Measurements from ENCODE around the gene PLSCR1. TPM values are rescaled to one million over a fixed set of nuclear protein-coding genes. Genes with fewer than 3 reads are reported as not detected.

The PLSCR1 gene
- total RNA-seq, 1 experiment from 2014 or later = 52.7 TPM

GRCh38 chr3:146521394-146521793, 23.0 kb downstream of the PLSCR1 start:
- Histone ChIP-seq H3K4me3 (ENCODE audit: low read depth in 2 of 2, low read length in 2 of 2) (no peak overlapping the region), H3K9me3 (ENCODE audit: control insufficient read depth, insufficient read depth, low read depth, low read length) (no peaks in the 10 kb centered on the region), H3K36me3 (ENCODE audit: control insufficient read depth, insufficient read depth, low read length) (peaks cover 4% of the 10 kb centered on the region; the same call in 1 of the 2 replicates), H3K27me3 (ENCODE audit: control insufficient read depth, insufficient read depth, low read length) (no peaks in the 10 kb centered on the region), H3K4me1 (ENCODE audit: control insufficient read depth, insufficient read depth, low read length) (peaks cover 16% of the 10 kb centered on the region; the same call in 1 of the 2 replicates), H3K27ac (ENCODE audit: low read length) (0 out of 2 replicates have a peak overlapping the region, but pooled peaks have one; percentile 20)
- ChIA-PET CTCF (no interaction called here), POLR2A (no interaction called here)
- in situ Hi-C loops (cut with HindIII; ENCODE audit: low pct_unique_long_range_greater_than_20kb, low sequenced_read_pairs) (no loop called here), intact Hi-C loops (cut with micrococcal nuclease; ENCODE audit: unreplicated experiment) (no loop called here)
- DNase-seq (ENCODE audit: low read depth, low spot score) (no peak), ATAC-seq (no peak)
- BruUV-seq (replicated peaks) = no TSS peak
- TF ChIP-seq TCF7L2 (IDR thresholded peaks at IDR 0.05; ENCODE audit: low read depth, low read length) = no peak
- TF ChIP-seq, protein P1, sequence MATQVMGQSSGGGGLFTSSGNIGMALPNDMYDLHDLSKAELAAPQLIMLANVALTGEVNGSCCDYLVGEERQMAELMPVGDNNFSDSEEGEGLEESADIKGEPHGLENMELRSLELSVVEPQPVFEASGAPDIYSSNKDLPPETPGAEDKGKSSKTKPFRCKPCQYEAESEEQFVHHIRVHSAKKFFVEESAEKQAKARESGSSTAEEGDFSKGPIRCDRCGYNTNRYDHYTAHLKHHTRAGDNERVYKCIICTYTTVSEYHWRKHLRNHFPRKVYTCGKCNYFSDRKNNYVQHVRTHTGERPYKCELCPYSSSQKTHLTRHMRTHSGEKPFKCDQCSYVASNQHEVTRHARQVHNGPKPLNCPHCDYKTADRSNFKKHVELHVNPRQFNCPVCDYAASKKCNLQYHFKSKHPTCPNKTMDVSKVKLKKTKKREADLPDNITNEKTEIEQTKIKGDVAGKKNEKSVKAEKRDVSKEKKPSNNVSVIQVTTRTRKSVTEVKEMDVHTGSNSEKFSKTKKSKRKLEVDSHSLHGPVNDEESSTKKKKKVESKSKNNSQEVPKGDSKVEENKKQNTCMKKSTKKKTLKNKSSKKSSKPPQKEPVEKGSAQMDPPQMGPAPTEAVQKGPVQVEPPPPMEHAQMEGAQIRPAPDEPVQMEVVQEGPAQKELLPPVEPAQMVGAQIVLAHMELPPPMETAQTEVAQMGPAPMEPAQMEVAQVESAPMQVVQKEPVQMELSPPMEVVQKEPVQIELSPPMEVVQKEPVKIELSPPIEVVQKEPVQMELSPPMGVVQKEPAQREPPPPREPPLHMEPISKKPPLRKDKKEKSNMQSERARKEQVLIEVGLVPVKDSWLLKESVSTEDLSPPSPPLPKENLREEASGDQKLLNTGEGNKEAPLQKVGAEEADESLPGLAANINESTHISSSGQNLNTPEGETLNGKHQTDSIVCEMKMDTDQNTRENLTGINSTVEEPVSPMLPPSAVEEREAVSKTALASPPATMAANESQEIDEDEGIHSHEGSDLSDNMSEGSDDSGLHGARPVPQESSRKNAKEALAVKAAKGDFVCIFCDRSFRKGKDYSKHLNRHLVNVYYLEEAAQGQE (IDR thresholded peaks at IDR 0.05; ENCODE audit: insufficient read depth in 1 of 2, low read depth in 2 of 2, low read length in 1 of 2) = no peak
- TF ChIP-seq CTCF (IDR thresholded peaks at IDR 0.05) = no peak
- no peak for TF ChIP-seq POLR2AphosphoS5 (IDR thresholded peaks at IDR 0.05; ENCODE audit: low read depth, low read length)
- no peak for TF ChIP-seq SIN3A (IDR thresholded peaks at IDR 0.05; ENCODE audit: borderline replicate concordance, insufficient read depth, low read depth, low read length)

DNA sequence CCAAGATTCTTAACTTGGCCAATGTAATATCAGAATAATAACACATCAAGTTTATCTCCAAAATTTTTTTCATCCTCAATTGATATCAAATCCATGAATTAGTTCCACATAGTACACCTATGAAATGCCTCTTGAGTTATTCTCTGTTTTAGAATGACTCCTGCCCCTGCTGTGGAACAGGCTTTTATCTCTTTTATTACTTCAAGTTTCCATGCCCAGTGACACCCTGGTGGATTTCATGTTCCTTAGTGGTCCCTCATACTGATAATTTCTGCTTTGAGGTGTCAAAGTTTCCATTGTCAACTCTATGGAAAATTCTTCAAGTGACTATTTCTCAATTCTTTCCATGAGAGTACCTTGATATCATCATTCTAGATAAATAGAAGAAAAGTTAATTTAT, 24.6 kb downstream of the PLSCR1 start:
- no TSS peak for BruUV-seq (replicated peaks)
- Histone ChIP-seq H3K27ac (ENCODE audit: low read length) (no peak overlapping the region), H3K4me1 (ENCODE audit: control insufficient read depth, insufficient read depth, low read length) (peaks cover 7% of the 10 kb centered on the region; the same call in 1 of the 2 replicates), H3K36me3 (ENCODE audit: control insufficient read depth, insufficient read depth, low read length) (peaks cover 6% of the 10 kb centered on the region; the same call in 1 of the 2 replicates), H3K9me3 (ENCODE audit: control insufficient read depth, insufficient read depth, low read depth, low read length) (no peaks in the 10 kb centered on the region), H3K4me3 (ENCODE audit: low read depth in 2 of 2, low read length in 2 of 2) (no peak overlapping the region), H3K27me3 (ENCODE audit: control insufficient read depth, insufficient read depth, low read length) (no peaks in the 10 kb centered on the region)
- intact Hi-C loops (cut with micrococcal nuclease; ENCODE audit: unreplicated experiment) (no loop called here), in situ Hi-C loops (cut with HindIII; ENCODE audit: low pct_unique_long_range_greater_than_20kb, low sequenced_read_pairs) (no loop called here)
- no peak for DNase-seq (ENCODE audit: low read depth, low spot score)
- ChIA-PET CTCF (no interaction called here), POLR2A (no interaction called here)
- no peak for ATAC-seq
- TF ChIP-seq POLR2AphosphoS5 (IDR thresholded peaks at IDR 0.05; ENCODE audit: low read depth, low read length) (no peak), TCF7L2 (IDR thresholded peaks at IDR 0.05; ENCODE audit: low read depth, low read length) (no peak), CTCF (IDR thresholded peaks at IDR 0.05) (no peak), SIN3A (IDR thresholded peaks at IDR 0.05; ENCODE audit: borderline replicate concordance, insufficient read depth, low read depth, low read length) (no peak)
